Heart left ventricle (tissue), 13 donors: ENCODE measurements around the gene ADRM1.

Source experiments
- CTCF ChIP-seq, 12 donors: fragments of 200-600 bp; sonication (generic) in 4 of 12; IDR thresholded peaks; one replicate each; pipeline versions ENCODE4 v1.5.0 to v1.8.0; 2018 to 2022; ENCODE audit warnings: antibody characterized with exemption in 12 of 12, mild to moderate bottlenecking in 5 of 12
- POLR2A ChIP-seq, 2 donors: fragments of 450-650 bp; IDR thresholded peaks; one replicate each; pipeline ENCODE4 v1.6.1; 2017; ENCODE audit warnings: antibody characterized with exemption in 2 of 2, mild to moderate bottlenecking in 2 of 2, moderate library complexity in 2 of 2
- donor health status: ischemic (EF 13 %, LVEDD 7.1; RV severe dilation, severe dysfunction).
- donor health status: DM: no; HTN: yes; CAD: no.
- donor health status: DM: no; HTN: no; CAD: no.
- donor health status: ischemic (EF 25% LVEDD 6.9; RV normal size, moderate dysfunction).
- donor health status: ischemic (EF 25% LVEDD 5.7; RV mildly dilated, moderate dysfunction).
- donor health status: ischemic (EF 35%, LVEDD 5.7; RV mildly dilated, moderate dysfunction).
- donor health status: nonischemic (EF 11% LVEDD 7.7; RV severe dilation, severe dysfunction).
- donor health status: DM: yes; HTN: yes; CAD: no.
- donor health status: PGD.
- donor health status: ischemic (EF 29% LVEDD 5.4; RV normal size, mild dysfunction).
- donor health status: nonischemic (EF 23%, LVEDD 6.1; RV moderate dilation, normal function).

GRCh38 chr20:62355878-62356588 lies 53.2 kb downstream of the ADRM1 start:
- TF ChIP-seq CTCF (IDR thresholded peaks at IDR 0.05) = no peak
- TF ChIP-seq POLR2A (IDR thresholded peaks at IDR 0.05) = no peak
